Activated naive CD8-positive, alpha-beta T cell treated with anti-CD3 and anti-CD28 coated beads for 36 hours (primary cell): ENCODE measurements around the gene DPEP2. TPM values are rescaled to one million over a fixed set of nuclear protein-coding genes. Genes with fewer than 3 reads are reported as not detected.

Experiments used
- DNase-seq: peaks from one replicate; pipeline ENCODE4 v3.0.0; 2021
- H3K27ac Mint-ChIP-seq: one replicate; pipeline ENCODE4 v1.8.0; 2022; ENCODE audit warnings: mild to moderate bottlenecking, moderate library complexity, mixed read lengths
- H3K27me3 Mint-ChIP-seq: one replicate; pipeline ENCODE4 v1.8.0; 2022; ENCODE audit warnings: mild to moderate bottlenecking, mixed read lengths
- H3K36me3 Mint-ChIP-seq: one replicate; pipeline ENCODE4 v1.8.0; 2021; ENCODE audit warnings: mild to moderate bottlenecking, mixed read lengths
- H3K4me1 Mint-ChIP-seq: one replicate; pipeline ENCODE4 v1.8.0; 2021; ENCODE audit warnings: mixed read lengths
- H3K4me3 Mint-ChIP-seq: one replicate; pipeline ENCODE4 v1.8.0; 2022; ENCODE audit warnings: mild to moderate bottlenecking, moderate library complexity, mixed read lengths
- H3K9me3 Mint-ChIP-seq: one replicate; pipeline ENCODE4 v1.8.0; 2022; ENCODE audit warnings: mixed read lengths
- total RNA-seq, 2 experiments: library from RNA; stranded (reverse); gene quantifications; one replicate each; pipeline ENCODE4 v1.2.3, GENCODE V29; 2021

The DPEP2 gene
- total RNA-seq, 2 experiments from 2014 or later: 1.8 to 2.7 TPM

DNA sequence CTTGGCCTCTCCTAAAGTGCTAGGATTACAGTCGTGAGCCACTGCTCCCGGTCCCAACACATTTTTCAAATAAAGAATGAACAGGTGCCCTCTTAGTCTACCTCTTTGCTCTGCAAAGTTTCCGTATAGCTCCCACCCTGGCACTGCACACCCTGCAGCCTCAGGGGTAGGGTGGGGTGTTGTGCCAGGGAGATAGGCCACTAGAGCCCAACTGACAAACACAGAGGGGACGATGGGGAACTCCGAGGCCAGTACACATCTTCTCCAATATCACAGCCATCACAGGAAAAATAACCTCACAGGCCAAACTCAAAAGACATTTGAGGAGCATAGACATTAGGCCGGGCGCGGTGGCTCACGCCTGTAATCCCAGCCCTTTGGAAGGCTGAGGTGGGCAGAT is 28.2 kb downstream of the DPEP2 start:
- no peaks in the 10 kb centered on the region for H3K36me3 Mint-ChIP-seq

DNA sequence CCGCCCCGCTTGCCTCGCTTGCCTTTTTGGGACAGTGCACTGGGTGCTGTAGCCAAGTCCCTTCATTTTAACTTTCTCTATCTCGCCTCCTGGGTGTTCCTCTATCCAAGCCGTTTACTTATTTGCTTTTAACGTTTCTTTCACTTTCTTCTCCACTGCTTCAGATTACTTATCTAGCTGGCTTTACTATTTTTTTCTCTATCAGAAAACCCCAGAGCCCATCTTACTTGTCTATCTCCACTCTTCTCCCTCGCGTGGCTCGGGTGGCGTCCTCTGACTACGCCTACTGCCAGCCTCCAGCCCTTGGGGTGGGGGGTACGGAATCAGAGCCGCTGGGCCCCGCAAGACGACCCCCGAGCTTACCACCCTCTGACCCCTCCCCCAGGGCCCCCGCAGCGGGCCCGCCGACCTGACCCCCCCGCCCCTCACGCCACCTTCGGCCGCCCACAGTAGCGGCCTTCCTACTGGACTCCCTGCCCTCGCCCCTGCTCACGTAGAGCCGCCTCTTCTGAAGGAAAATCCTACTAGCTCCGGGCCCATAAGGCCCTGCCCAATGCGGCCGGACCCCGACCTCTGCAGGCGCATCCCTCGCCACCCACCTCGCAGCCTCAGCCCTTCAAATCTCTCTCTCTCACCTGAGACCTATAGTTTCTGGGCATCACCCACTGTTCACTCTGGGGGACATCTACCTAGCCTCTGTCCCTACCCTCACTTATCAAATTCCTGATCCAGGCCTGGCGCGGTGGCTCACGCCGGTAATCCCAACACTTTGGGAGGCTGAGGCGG is 29.8 kb downstream of the DPEP2 start:
- Mint-ChIP-seq H3K36me3 (no peaks in the 10 kb centered on the region), H3K27me3 (no peaks in the 10 kb centered on the region), H3K4me3 (peak overlapping the region; percentile 99), H3K4me1 (peaks cover 16% of the 10 kb centered on the region), H3K27ac (peak overlapping the region; percentile 87), H3K9me3 (no peaks in the 10 kb centered on the region)
- DNase-seq: no peak

More for the DNA sequence above, 28.2 kb downstream of the DPEP2 start:
- Mint-ChIP-seq H3K27ac (no peak overlapping the region), H3K4me1 (peaks cover 17% of the 10 kb centered on the region), H3K27me3 (no peaks in the 10 kb centered on the region), H3K9me3 (no peaks in the 10 kb centered on the region), H3K4me3 (no peak overlapping the region)
- no peak for DNase-seq

DNA sequence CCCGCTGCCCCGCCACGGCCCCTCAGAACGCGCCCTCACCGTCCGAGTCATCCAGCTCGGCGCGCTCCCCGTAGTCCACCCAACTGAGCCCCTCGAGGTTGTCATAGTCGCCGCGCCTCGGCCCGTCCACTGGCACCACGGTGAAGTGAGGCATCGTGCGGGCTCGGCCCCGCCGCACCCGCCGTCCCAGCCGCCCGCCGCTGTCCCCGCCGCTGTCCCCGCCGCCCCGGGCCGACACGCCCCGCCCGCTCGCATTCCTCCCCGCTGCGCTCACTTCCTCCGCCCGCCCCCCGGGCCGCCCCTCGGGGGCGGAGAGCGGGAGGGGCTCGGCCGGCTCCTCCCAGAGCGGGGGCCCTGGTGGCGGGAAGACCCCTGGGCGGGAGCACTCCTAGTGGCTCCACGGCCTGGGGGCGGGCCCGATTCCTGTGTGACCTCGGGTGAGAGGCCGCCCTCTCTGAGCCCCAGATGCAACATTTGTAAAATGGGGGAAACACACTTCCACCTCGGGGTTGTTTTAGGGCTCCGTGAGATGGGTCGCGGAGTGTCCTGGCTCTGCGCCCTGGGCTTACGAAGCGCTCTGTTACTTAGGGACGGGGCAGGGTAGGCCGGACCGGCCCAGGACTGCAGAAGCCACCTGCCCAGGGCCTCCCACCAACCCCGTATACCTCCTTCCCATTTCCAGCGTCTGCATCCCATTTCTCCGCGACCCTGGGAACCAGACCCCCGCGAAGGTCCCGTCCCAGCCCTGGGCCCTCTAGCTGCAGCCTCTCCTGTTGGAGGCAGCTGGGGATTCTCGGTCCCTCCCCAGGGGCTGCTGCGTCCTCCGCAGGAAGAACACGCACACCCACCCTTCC is 30.7 kb downstream of the DPEP2 start, which contains the start of gene SLC12A4:
TSS of gene SLC12A4 (minus strand) at position 238 of the 854 bp plus-strand sequence. CDS start at position 154, 84 bp downstream.
- Mint-ChIP-seq H3K9me3 (no peaks in the 10 kb centered on the region), H3K36me3 (peaks cover 2% of the 10 kb centered on the region), H3K4me3 (peak within 1 kb of the TSS; percentile 99), H3K27ac (peak within 1 kb of the TSS; percentile 93), H3K27me3 (no peaks in the 10 kb centered on the region), H3K4me1 (peaks cover 16% of the 10 kb centered on the region)
- peak; percentile 98 for DNase-seq

DNA sequence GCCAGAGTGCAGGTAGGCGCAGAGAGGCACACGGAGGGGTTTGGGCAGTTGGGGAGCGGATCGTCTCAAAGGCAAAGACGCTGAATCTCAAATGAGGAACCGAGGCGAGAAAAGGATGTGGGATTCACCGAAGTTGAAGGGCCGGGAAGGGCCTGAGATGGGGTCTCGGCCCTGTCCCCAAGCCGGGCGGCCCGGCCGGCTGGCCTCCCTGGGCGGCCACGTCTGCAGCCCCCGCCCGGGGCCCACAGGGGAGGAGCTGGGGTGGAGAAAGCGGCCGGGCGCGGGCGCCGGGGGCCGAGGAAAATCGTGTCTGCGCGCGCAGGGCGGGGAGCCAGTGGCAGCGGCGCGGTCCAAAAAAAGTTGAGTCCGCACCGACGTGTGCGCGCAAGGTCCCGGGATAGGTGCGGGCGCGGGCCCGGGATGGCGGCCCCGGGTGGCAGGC is 31.3 kb downstream of the DPEP2 start:
- peak overlapping the region; percentile 99 for H3K4me3 Mint-ChIP-seq
- peak overlapping the region; percentile 93 for H3K27ac Mint-ChIP-seq
- H3K36me3 Mint-ChIP-seq: peaks cover 2% of the 10 kb centered on the region

DNA sequence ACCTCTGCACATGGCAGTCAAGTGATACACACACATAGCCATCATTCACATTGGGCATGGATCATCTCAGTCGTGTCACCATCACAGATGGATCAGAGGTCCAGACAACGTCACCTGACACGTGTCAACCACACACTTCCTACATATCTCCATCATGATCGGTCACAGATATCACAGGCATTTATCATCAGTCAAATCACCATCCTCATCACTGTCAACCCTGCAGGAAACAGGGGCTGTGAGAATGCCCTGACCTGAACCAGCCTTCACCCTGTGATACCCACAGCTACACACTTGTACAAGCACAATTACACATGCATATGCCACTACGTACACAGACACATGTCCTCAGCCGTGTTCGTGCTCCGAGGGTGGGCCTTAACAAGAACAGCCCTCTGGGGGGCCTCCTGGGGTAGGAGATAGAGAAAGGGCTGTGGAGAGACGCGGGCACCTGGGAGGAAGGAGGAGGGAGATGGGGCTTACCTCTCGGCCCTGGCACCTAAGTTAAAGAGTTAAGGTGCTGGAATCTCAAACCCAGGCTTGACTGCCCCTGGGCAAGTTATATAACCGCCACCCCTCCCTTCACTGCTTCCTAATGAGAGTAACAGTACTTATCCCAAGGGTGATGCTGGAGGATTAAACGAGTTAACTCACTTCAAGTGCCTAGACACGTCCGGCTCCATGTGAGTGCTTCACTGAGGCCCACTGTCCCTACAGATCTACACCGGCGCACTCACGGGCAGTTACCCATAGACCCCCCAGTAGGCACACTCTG is 31.9 kb downstream of the DPEP2 start:
- Mint-ChIP-seq H3K9me3 (no peaks in the 10 kb centered on the region), H3K27me3 (no peaks in the 10 kb centered on the region), H3K36me3 (peaks cover 2% of the 10 kb centered on the region), H3K27ac (peak overlapping the region; percentile 93), H3K4me3 (peak overlapping the region; percentile 99), H3K4me1 (peaks cover 16% of the 10 kb centered on the region)
- DNase-seq: peak; percentile 44

More for the DNA sequence above, 31.3 kb downstream of the DPEP2 start:
- Mint-ChIP-seq H3K9me3 (no peaks in the 10 kb centered on the region), H3K27me3 (no peaks in the 10 kb centered on the region), H3K4me1 (peaks cover 16% of the 10 kb centered on the region)
- DNase-seq: peak; percentile 51

DNA sequence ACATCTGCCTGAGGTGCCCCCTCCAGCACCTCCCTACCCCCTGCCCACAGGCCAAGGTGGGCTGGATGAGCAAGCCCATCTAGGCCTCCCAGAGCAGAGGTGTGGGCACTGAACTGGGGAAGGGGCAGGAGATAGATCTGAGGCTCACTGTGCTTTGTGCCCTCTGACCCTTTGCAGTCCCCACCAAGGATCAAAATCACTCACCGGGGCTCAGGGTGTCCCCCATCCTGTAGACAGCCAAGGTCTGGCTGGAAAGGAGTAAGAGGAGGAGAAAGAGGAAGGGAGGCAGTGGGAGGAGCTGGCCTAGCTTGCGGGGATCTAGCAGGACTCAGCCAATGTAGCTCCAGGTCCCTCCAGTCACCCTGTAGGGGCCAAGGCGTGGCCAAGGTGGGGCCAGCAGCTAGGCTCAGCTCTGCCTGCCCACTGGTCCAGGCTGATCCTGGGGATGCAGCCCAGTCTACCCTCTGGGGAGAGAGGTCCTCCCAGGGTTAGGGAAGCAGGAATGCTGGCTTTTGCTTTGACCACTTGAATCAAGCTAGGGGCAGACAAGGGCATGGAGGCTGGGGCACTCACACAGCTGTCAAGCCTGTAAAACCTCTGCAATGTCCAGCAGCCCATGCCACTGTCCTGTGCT is 32.6 kb downstream of the DPEP2 start:
- H3K27me3 Mint-ChIP-seq: no peaks in the 10 kb centered on the region
- peaks cover 16% of the 10 kb centered on the region for H3K4me1 Mint-ChIP-seq
- H3K27ac Mint-ChIP-seq: peak overlapping the region; percentile 93
- peak overlapping the region; percentile 99 for H3K4me3 Mint-ChIP-seq
- peaks cover 5% of the 10 kb centered on the region for H3K36me3 Mint-ChIP-seq
- H3K9me3 Mint-ChIP-seq: no peaks in the 10 kb centered on the region
- DNase-seq: no peak

DNA sequence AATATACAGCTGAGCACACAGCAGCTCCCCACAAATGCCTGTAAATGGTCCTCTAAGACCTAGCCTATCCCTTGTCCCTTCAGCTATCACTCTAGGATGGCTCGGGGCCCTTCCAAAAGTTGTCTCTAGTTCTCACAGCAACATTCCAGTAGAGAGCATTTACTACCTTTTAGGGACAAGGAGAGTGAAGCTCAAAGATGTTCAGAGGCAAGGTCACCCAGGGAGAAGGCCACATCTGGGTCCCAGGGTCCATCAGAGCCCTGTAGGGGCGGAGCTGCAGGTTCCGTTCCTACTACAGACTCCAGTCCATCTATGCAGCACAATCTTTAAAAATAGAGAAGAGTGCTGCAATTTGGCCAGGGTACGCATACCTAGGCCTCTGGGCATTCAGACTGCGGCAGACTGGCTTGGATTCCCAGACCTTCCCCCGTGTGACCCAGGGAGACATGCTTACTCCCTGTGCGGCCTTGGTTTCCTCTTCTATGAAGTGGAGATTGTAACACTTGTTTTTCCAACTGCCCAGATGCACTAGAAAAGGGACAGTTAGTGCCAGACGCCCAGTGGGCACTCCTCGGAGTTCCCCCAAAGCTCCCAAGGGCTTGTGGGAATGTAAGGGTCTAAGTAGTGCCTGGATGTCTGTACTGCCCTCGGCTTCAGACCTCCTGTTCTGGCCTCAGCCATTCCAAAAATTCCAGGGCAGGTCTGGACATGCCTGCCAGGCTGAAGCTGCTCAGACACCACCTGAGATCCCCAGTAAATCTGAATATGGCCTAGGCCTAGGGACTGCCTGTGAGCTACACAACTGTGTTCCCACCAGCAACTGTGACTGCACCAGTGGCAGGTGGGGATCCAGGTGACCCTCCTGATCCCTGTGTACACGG is 33.4 kb downstream of the DPEP2 start:
- peaks cover 16% of the 10 kb centered on the region for H3K4me1 Mint-ChIP-seq
- peaks cover 5% of the 10 kb centered on the region for H3K36me3 Mint-ChIP-seq
- DNase-seq: no peak
- no peaks in the 10 kb centered on the region for H3K9me3 Mint-ChIP-seq
- no peak overlapping the region for H3K4me3 Mint-ChIP-seq
- no peaks in the 10 kb centered on the region for H3K27me3 Mint-ChIP-seq
- no peak overlapping the region for H3K27ac Mint-ChIP-seq

DNA sequence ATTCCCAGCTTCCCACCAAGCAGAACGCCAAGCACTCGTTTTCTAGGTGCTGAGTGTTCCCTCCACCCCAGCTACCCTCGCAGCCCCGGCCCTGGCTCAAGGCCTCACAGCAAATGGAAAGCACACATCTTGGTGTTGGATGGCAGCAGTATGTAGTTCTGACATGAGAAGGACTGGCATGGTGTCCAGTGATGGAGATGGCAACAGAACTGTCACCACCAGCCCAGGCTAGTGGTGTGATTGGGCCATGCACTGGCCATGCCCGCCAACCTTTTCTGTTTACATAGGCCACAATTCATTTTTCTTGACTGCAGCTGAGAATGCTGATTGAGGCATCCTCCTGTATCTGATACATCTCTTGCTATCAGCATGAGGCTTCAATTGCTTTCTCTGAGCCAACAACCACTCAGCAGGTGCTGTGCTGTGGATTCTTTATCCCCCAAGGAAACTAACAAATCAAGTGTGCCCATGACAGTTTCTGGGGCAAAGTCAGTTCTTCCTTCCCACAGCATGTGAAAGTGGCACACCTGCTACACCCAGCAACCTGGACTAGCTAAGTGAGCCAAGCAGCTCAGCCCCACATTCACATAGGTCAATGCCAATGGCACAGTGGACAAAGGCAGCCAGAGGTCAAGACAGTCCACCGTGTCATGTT is 34.7 kb downstream of the DPEP2 start:
- H3K4me1 Mint-ChIP-seq: peaks cover 14% of the 10 kb centered on the region
- no peak for DNase-seq
- no peak overlapping the region for H3K27ac Mint-ChIP-seq
- H3K4me3 Mint-ChIP-seq: no peak overlapping the region
- H3K27me3 Mint-ChIP-seq: no peaks in the 10 kb centered on the region
- H3K9me3 Mint-ChIP-seq: no peaks in the 10 kb centered on the region
- peaks cover 5% of the 10 kb centered on the region for H3K36me3 Mint-ChIP-seq

DNA sequence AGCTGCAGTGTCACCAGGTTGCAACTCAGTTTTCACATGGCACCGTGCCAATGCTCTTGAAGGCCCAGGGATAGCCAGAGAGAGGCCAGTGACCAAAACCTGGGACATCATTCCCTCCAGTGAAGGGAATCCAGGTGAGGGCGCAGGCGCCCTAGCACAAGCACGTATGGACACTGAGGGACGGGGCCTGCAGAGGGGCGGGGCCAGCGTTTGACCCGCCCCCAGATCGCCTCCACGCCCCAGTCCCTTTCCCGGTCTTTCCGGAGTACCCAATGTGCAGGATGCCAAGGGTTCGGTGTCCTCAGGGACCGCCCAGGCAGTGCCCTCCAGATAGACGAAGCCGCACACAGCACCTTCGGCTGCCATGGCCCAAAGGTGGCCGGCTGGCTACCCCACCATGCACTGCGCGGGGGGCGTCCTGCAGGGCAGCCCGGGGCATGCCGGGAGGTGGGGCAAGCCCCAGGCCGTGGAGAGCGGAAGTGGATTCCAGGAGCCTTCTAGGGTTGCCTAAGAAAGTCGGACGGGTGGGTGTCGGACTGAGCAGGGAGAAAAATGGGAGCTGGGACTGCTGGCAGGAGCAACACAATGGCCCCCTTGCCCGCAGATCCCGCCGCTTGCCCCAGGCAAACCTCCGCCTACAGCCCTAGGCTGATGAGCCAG is 35.5 kb downstream of the DPEP2 start:
- H3K36me3 Mint-ChIP-seq: peaks cover 5% of the 10 kb centered on the region
- peaks cover 10% of the 10 kb centered on the region for H3K4me1 Mint-ChIP-seq
- no peaks in the 10 kb centered on the region for H3K27me3 Mint-ChIP-seq
- no peaks in the 10 kb centered on the region for H3K9me3 Mint-ChIP-seq
- no peak overlapping the region for H3K27ac Mint-ChIP-seq
- no peak overlapping the region for H3K4me3 Mint-ChIP-seq
- DNase-seq: no peak

DNA sequence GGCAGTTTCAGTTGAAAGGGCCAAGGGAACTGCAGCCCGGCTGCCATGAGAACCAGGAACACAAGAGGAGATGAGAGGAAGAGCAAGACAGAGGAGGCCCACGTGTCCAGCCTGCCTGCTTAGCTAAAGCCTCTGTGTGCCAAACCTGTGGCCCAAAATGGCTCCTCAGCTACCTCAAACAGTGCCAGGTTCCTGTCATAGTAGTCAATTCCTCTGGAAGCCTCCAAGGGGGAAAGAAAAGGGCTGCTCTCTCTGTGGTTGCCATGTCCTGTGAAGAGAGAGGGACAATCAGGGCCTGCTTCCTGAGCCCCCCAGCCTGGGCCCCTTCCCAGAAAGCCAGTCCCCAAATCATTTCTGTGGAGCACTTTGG is 36.0 kb downstream of the DPEP2 start:
- H3K9me3 Mint-ChIP-seq: no peaks in the 10 kb centered on the region
- no peak for DNase-seq
- H3K27me3 Mint-ChIP-seq: no peaks in the 10 kb centered on the region
- H3K4me3 Mint-ChIP-seq: no peak overlapping the region
- no peak overlapping the region for H3K27ac Mint-ChIP-seq
- H3K4me1 Mint-ChIP-seq: peaks cover 10% of the 10 kb centered on the region
- H3K36me3 Mint-ChIP-seq: peaks cover 5% of the 10 kb centered on the region

DNA sequence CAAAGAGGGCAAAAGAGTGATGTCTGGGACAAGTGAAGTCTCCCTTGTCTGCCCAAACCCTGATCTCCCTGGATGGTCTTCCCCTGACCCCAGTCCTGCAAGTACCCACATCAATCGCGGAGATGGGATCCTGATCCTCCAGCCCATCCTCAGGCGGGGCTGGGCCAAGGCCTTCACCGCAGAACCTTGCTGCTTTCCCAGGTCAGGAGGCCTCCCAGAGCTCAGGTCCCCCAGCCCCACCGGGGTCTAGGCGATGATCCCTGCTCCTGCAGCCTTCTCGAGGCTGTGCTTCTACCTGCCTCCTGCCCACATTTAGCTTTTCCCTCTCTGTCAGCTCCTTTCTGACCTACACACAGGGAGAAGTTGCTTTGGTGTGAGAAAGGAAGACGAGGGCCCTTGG is 37.1 kb downstream of the DPEP2 start:
- no peak overlapping the region for H3K4me3 Mint-ChIP-seq
- no peaks in the 10 kb centered on the region for H3K9me3 Mint-ChIP-seq
- H3K36me3 Mint-ChIP-seq: peaks cover 6% of the 10 kb centered on the region
- H3K27me3 Mint-ChIP-seq: no peaks in the 10 kb centered on the region
- H3K4me1 Mint-ChIP-seq: peaks cover 7% of the 10 kb centered on the region
- no peak overlapping the region for H3K27ac Mint-ChIP-seq
- DNase-seq: no peak

DNA sequence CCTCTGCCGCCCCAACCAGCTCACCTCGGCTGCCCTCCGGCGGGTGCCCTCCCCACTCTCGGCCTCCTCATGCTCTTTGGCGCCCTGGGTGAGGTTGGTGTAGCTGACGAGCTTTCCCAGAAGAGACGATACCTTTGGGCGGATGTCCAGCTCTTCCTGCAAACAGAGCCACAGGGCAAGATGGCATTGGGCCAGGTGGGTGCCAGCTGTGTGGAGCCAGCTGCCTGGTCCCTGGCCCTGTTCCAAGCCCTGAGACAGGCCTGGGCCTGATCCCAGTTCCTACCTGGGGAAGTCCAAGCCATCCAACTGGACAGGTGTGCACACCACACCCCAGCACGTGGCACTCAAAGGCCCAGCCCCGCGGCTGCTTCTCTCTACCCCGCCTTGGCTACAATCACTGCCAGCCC is 37.7 kb downstream of the DPEP2 start:
- H3K9me3 Mint-ChIP-seq: no peaks in the 10 kb centered on the region
- peaks cover 6% of the 10 kb centered on the region for H3K36me3 Mint-ChIP-seq
- H3K27me3 Mint-ChIP-seq: no peaks in the 10 kb centered on the region
- H3K4me1 Mint-ChIP-seq: peaks cover 4% of the 10 kb centered on the region
- H3K27ac Mint-ChIP-seq: no peak overlapping the region
- no peak overlapping the region for H3K4me3 Mint-ChIP-seq
- no peak for DNase-seq
